Adrenal gland (tissue), 12 donors: Measurements from ENCODE around the gene SLC34A1. TPM values are rescaled to one million over a fixed set of nuclear protein-coding genes. Genes with fewer than 3 reads are reported as not detected.

Experiments
- DNase-seq, 7 donors: peaks; one replicate each; pipeline ENCODE4 v3.0.0-alpha.2; 2019 to 2020
- H3K27ac ChIP-seq, 5 donors: fragments of 200-600 bp; sonication (generic) in 4 of 5; 1 replicate in 3 of 5; 2 replicates in 2 of 5; pipeline versions ENCODE4 v1.5.1 to v1.8.0; 2016 to 2020; ENCODE audit warnings: mild to moderate bottlenecking in 1 of 5
- H3K27me3 ChIP-seq: fragments of 200-600 bp; 2 replicates; pipeline ENCODE4 v1.8.0; 2021
- H3K36me3 ChIP-seq, 2 donors: fragments of 200-600 bp; replicated peaks in 1 of 2; 1 replicate in 1 of 2; 2 replicates in 1 of 2; pipeline versions ENCODE4 v1.5.1 to v1.8.0; 2018 to 2022
- H3K4me1 ChIP-seq, 2 donors: fragments of 200-600 bp; replicated peaks in 1 of 2; 1 replicate in 1 of 2; 2 replicates in 1 of 2; pipeline versions ENCODE4 v1.5.1 to v1.8.0; 2018 to 2021
- H3K4me3 ChIP-seq, 4 donors: fragments of 200-600 bp; sonication (generic) in 3 of 4; one replicate each; pipeline ENCODE4 v1.5.1; 2016 to 2018
- H3K9me3 ChIP-seq, 3 donors: fragments of 200-600 bp; sonication (generic) in 1 of 3; replicated peaks in 1 of 3; 1 replicate in 2 of 3; 2 replicates in 1 of 3; pipeline versions ENCODE4 v1.5.1 to v1.8.0; 2016 to 2021
- CTCF ChIP-seq, 6 experiments: fragments of 450-650 bp in 4 of 6; fragments of 200-600 bp in 2 of 6; sonication (generic) in 1 of 6; IDR thresholded peaks; 1 replicate in 5 of 6; 2 replicates in 1 of 6; pipeline versions ENCODE4 v1.5.1 to v1.8.0; 2016 to 2021; ENCODE audit warnings: antibody characterized with exemption in 6 of 6, mild to moderate bottlenecking in 2 of 6, moderate library complexity in 1 of 6
- POLR2A ChIP-seq, 2 donors: fragments of 450-650 bp; IDR thresholded peaks; one replicate each; pipeline ENCODE4 v1.6.1; 2017; ENCODE audit warnings: antibody characterized with exemption in 2 of 2, mild to moderate bottlenecking in 2 of 2, moderate library complexity in 1 of 2
- WGBS, 4 donors: extraction: QIAGEN DNeasy Blood & Tissue Kit in 2 of 4; methylation state at CpG; one replicate each; pipeline versions ENCODE4 v1.1.5 to v1.1.7; 2013 to 2017; 5-methylcytosine and 5-hydroxymethylcytosine counted together
- intact Hi-C, 2 donors: fragments of 100-400 bp; cut with DNase I; formaldehyde crosslinking; loops; one replicate each; pipeline versions ENCODE4 v1.14.1 to v1.15.0; 2022 to 2023
- polyA plus RNA-seq, 3 donors: library from polyadenylated mRNA; stranded (reverse); fragments of 200-250 nt in 2 of 3; fragments of 350-450 nt in 1 of 3; fragmentation: Illumina TruSeq in 1 of 3; extraction: RNeasy Lipid Tissue Mini Kit (QIAGEN cat#74804) in 1 of 3; gene quantifications; one replicate each; pipeline ENCODE4 v1.2.3, GENCODE V29; 2013 to 2014
- total RNA-seq, 9 donors: library from RNA; depleted of rRNA in 4 of 9; stranded (reverse); fragments of >200 nt in 4 of 9; fragments of 120-200 nt in 1 of 9; fragmentation: NEBNext Ultra II Directional in 1 of 9; extraction: Animal tissue kit (Norgen Biotek cat#: 25700) in 1 of 9; gene quantifications; one replicate each; pipeline versions ENCODE4 v1.1.0 to v1.2.4, GENCODE V29; 2013 to 2023
- donor health status: healthy with polysubstance abuse.
- donor health status: Bipolar disorder and iron deficiency.
- donor health status: DM: yes; HTN: yes; CAD: no.
- donor health status: DM: no; HTN: no; CAD: no.
- donor health status: DM: no; HTN: no; CAD: no.
- donor health status: DM: yes; HTN: yes; CAD: no.

The SLC34A1 gene
- total and polyA plus RNA-seq, 12 donors: not detected

- Histone ChIP-seq H3K4me1 (peaks cover 17 to 39% of the 10 kb centered on the region in 2 donors), H3K27me3 (no peaks in the 10 kb centered on the region), H3K27ac (no peak overlapping the region), H3K36me3 (peaks cover 0 to 10% of the 10 kb centered on the region in 2 donors), H3K9me3 (no peaks in the 10 kb centered on the region), H3K4me3 (no peak overlapping the region)
- intact Hi-C loops: no loop called here
- no peak for DNase-seq
- 64 to 71% (median 69%) methylated on average over 3 of the region's 3 CpGs for WGBS, 4 donors
- TF ChIP-seq POLR2A (IDR thresholded peaks at IDR 0.05) (no peak), CTCF (IDR thresholded peaks at IDR 0.05) (no peak)
Observed at GRCh38 chr5:177349362-177349647, 34.9 kb upstream of the SLC34A1 start.

- no peak overlapping the region for H3K4me3 ChIP-seq
- DNase-seq: no peak
- intact Hi-C loops: no loop called here
- TF ChIP-seq CTCF (IDR thresholded peaks at IDR 0.05) (no peak), POLR2A (IDR thresholded peaks at IDR 0.05) (no peak)
- 81 to 89% (median 85%) methylated on average over 5 of the region's 5 CpGs for WGBS, 4 donors
- peaks cover 17 to 39% of the 10 kb centered on the region in 2 donors for H3K4me1 ChIP-seq
- no peak overlapping the region for H3K27ac ChIP-seq
- H3K9me3 ChIP-seq: no peaks in the 10 kb centered on the region
- peaks cover 0 to 10% of the 10 kb centered on the region in 2 donors for H3K36me3 ChIP-seq
- H3K27me3 ChIP-seq: no peaks in the 10 kb centered on the region
Observed at GRCh38 chr5:177349762-177350161, 34.5 kb upstream of the SLC34A1 start.

GRCh38 chr5:177350776-177351391 lies 33.4 kb upstream of the SLC34A1 start:
- Histone ChIP-seq H3K27me3 (no peaks in the 10 kb centered on the region), H3K36me3 (peaks cover 0 to 10% of the 10 kb centered on the region in 2 donors), H3K4me3 (peak overlapping the region; percentile 50 to 99 (median 83)), H3K9me3 (no peaks in the 10 kb centered on the region), H3K4me1 (peaks cover 17 to 39% of the 10 kb centered on the region in 2 donors), H3K27ac (peak overlapping the region in 4 of 5 donors; percentile 80 to 94 (median 88))
- intact Hi-C loops: no loop called here
- WGBS, 4 donors: 10 to 13% (median 12%) methylated on average over 11 to 19 of the region's 19 CpGs
- DNase-seq: no peak
- TF ChIP-seq POLR2A (IDR thresholded peaks at IDR 0.05): no peak
- no peak for TF ChIP-seq CTCF (IDR thresholded peaks at IDR 0.05)

GRCh38 chr5:177351392-177352329 lies 32.6 kb upstream of the SLC34A1 start, which contains the start of gene LMAN2:
TSS of gene LMAN2 (minus strand) at chr5:177351668. CDS start at chr5:177351647, 21 bp downstream.
- TF ChIP-seq CTCF (IDR thresholded peaks at IDR 0.05): no peak
- TF ChIP-seq POLR2A (IDR thresholded peaks at IDR 0.05): peak; percentile 35 to 40
- peak within 1 kb of the TSS; percentile 50 to 99 (median 83) for H3K4me3 ChIP-seq
- peak; percentile 92 to 98 (median 95) for DNase-seq
- peaks cover 17 to 35% of the 10 kb centered on the region in 2 donors for H3K4me1 ChIP-seq
- H3K27me3 ChIP-seq: no peaks in the 10 kb centered on the region
- 5 to 7% (median 6%) methylated on average over 39 to 55 of the region's 55 CpGs for WGBS, 4 donors
- no peaks in the 10 kb centered on the region for H3K9me3 ChIP-seq
- H3K36me3 ChIP-seq: peaks cover 0 to 10% of the 10 kb centered on the region in 2 donors
- peak within 1 kb of the TSS; percentile 69 to 94 (median 86) for H3K27ac ChIP-seq
- intact Hi-C loops: no loop called here
